Measurements from ENCODE around the gene SNX11.
"Not testable (repeated sequence)": the region's sequence is repeated elsewhere in the genome, so short reads cannot be mapped to it uniquely, and the experiment has no call there.

Gene SNX11

GRCh38 chr17:48107137-48108055 lies at the start of gene SNX11:
Gene SNX11, plus strand, starts transcription at chr17:48107766. Its CDS starts 4,278 bp downstream, at chr17:48112044.
- DNase-seq, result peak in 1 of 2 experiments; percentile 61

GRCh38 chr17:48058393-48059124 lies 49.0 kb upstream of the SNX11 start:
- DNase-seq, result no peak

- DNase-seq, result no peak
These were observed 48.4 kb upstream of the SNX11 start for GRCh38 chr17:48059125-48059668.

- no peak for DNase-seq
These were observed 47.3 kb upstream of the SNX11 start for GRCh38 chr17:48060249-48060648.

GRCh38 chr17:48062273-48062672 lies 45.3 kb upstream of the SNX11 start:
- DNase-seq, result no peak

GRCh38 chr17:48064638-48065037 lies 42.9 kb upstream of the SNX11 start:
- DNase-seq, result no peak

- no peak for DNase-seq
These were observed 41.4 kb upstream of the SNX11 start for GRCh38 chr17:48066192-48066591.

- no peak for DNase-seq
These were observed 40.9 kb upstream of the SNX11 start for GRCh38 chr17:48066656-48067055.

GRCh38 chr17:48067245-48067644 lies 40.3 kb upstream of the SNX11 start:
- no peak for DNase-seq

- DNase-seq, result not testable (repeated sequence)
These were observed 39.8 kb upstream of the SNX11 start for GRCh38 chr17:48067808-48068207.

- no peak for DNase-seq
These were observed 39.0 kb upstream of the SNX11 start for GRCh38 chr17:48068491-48068961.

GRCh38 chr17:48070195-48070594 lies 37.4 kb upstream of the SNX11 start:
- no peak for DNase-seq

- no peak for DNase-seq
These were observed 35.9 kb upstream of the SNX11 start for GRCh38 chr17:48071654-48072053.

GRCh38 chr17:48072811-48073210 lies 34.8 kb upstream of the SNX11 start:
- DNase-seq, result not testable (repeated sequence)

- not testable (repeated sequence) for DNase-seq
These were observed 33.9 kb upstream of the SNX11 start for GRCh38 chr17:48073566-48074094.

GRCh38 chr17:48074322-48075081 lies 33.1 kb upstream of the SNX11 start:
- peak in 1 of 2 experiments; percentile 68 for DNase-seq

GRCh38 chr17:48077152-48077551 lies 30.4 kb upstream of the SNX11 start:
- DNase-seq, result not testable (repeated sequence)

GRCh38 chr17:48081858-48082257 lies 25.7 kb upstream of the SNX11 start:
- no peak for DNase-seq

- DNase-seq, result no peak
These were observed 22.6 kb upstream of the SNX11 start for GRCh38 chr17:48084932-48085331.

- DNase-seq, result no peak
These were observed 14.1 kb upstream of the SNX11 start for GRCh38 chr17:48093341-48094045.

GRCh38 chr17:48095611-48096010 lies 12.0 kb upstream of the SNX11 start:
- DNase-seq, result no peak

- no peak for DNase-seq
These were observed 7.4 kb upstream of the SNX11 start for GRCh38 chr17:48100160-48100559.
